ENCODE results near the gene MS4A15. TPM values are rescaled to one million over a fixed set of nuclear protein-coding genes. Genes with fewer than 3 reads are reported as not detected.

Gene MS4A15
- total RNA-seq, 6 donors from 2014 or later = 65.5 to 227 (median 120) TPM

DNA sequence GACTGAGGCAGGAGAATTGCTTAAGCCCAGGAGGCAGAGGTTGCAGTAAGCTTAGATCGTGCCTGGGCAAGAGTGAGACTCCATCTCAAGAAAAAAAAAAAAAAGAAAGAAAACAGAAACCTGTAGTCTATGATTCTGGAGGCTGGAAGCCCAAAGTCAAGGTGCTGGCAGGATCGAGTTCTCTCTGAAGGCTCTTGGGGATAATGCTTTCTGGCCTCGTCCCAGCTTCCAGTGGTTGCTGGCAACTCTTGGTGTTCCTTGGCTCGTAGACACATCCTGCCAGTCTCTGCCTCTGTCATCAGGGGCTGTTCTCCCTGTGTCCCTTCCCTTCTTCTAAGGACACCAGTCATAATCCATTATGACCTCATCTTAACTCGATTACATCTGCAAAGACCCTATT, 68.5 kb downstream of the MS4A15 start:
- ATAC-seq (ENCODE audit: low FRiP score in 2 of 2) = no peak
- H3K36me3 ChIP-seq = no peaks in the 10 kb centered on the region
- WGBS, 2 donors = 80 to 86% methylated on average over 5 of the region's 5 CpGs

DNA sequence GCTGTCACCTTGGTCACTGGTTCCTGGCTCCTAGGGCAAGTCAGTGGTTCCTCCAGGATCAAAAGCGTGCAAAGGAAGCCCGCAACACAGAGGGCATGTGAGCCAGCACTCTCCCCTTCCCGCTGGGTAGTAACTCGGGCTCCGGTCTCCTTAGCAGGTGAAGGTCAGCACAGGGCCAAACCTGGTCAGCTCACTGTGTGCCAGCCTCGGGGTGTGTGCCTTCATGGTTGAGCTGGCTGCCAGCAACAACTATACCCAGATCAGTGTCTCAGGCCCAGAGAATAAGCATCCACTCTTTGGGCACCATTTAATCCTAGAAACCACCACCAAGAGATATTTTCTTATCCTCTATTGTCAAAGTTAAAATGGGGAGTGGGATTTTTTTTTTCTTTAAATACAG, 69.1 kb downstream of the MS4A15 start:
- TF ChIP-seq POLR2A (IDR thresholded peaks at IDR 0.05) (no peak), POLR2AphosphoS5 (IDR thresholded peaks at IDR 0.05) (no peak)
- TF ChIP-seq, protein P1, sequence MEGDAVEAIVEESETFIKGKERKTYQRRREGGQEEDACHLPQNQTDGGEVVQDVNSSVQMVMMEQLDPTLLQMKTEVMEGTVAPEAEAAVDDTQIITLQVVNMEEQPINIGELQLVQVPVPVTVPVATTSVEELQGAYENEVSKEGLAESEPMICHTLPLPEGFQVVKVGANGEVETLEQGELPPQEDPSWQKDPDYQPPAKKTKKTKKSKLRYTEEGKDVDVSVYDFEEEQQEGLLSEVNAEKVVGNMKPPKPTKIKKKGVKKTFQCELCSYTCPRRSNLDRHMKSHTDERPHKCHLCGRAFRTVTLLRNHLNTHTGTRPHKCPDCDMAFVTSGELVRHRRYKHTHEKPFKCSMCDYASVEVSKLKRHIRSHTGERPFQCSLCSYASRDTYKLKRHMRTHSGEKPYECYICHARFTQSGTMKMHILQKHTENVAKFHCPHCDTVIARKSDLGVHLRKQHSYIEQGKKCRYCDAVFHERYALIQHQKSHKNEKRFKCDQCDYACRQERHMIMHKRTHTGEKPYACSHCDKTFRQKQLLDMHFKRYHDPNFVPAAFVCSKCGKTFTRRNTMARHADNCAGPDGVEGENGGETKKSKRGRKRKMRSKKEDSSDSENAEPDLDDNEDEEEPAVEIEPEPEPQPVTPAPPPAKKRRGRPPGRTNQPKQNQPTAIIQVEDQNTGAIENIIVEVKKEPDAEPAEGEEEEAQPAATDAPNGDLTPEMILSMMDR (IDR thresholded peaks at IDR 0.05) = no peak
- no peak overlapping the region for H3K27ac ChIP-seq
- H3K9me3 ChIP-seq = no peaks in the 10 kb centered on the region
- H3K36me3 ChIP-seq = no peaks in the 10 kb centered on the region
- no peak overlapping the region for H3K4me3 ChIP-seq
- peaks cover 0 to 9% (median 2%) of the 10 kb centered on the region in 4 donors for H3K4me1 ChIP-seq
- ATAC-seq (ENCODE audit: low FRiP score in 2 of 2) (no peak), DNase-seq (no peak)
- H3K27me3 ChIP-seq = peaks cover 0 to 2% (median 0%) of the 10 kb centered on the region in 4 donors
- 76 to 96% methylated on average over 4 to 5 of the region's 6 CpGs for WGBS, 2 donors

More for the DNA sequence above, 68.5 kb downstream of the MS4A15 start:
- no peaks in the 10 kb centered on the region for H3K9me3 ChIP-seq
- H3K4me3 ChIP-seq = no peak overlapping the region
- peaks cover 0 to 2% (median 0%) of the 10 kb centered on the region in 4 donors for H3K27me3 ChIP-seq
- no peak overlapping the region for H3K27ac ChIP-seq
- no peak for DNase-seq
- H3K4me1 ChIP-seq = peaks cover 0 to 9% (median 2%) of the 10 kb centered on the region in 4 donors
- TF ChIP-seq POLR2A (IDR thresholded peaks at IDR 0.05) (no peak), POLR2AphosphoS5 (IDR thresholded peaks at IDR 0.05) (no peak), EP300 (IDR thresholded peaks at IDR 0.05) (no peak)
- TF ChIP-seq, protein P1 (IDR thresholded peaks at IDR 0.05) = no peak

Other genes with a start within 250 kb of the MS4A15 start
- not detected for gene MS4A13, start 241.5 kb upstream of the MS4A15 start, total RNA-seq
- gene MS4A8, start 57.3 kb upstream of the MS4A15 start, total RNA-seq = 10 to 100 TPM in 4 of 6 donors, 1 to 10 TPM in 1, not detected in 1; 3.7 to 82.9 (median 15.5) TPM
- not detected for gene MS4A18, start 32.1 kb upstream of the MS4A15 start, total RNA-seq
- not detected for gene MS4A10, start 28.5 kb downstream of the MS4A15 start, total RNA-seq
- 10 to 100 TPM in 5 of 6 donors, 1 to 10 TPM in 1; 9.0 to 25.1 (median 17.9) TPM for gene CCDC86, start 85.2 kb downstream of the MS4A15 start, total RNA-seq
- 1 to 10 TPM in 3 of 6 donors, under 1 TPM in 1, not detected in 2; 0.49 to 1.5 (median 1.1) TPM for gene PTGDR2, start 99.1 kb downstream of the MS4A15 start, total RNA-seq
- not detected for gene ZP1, start 110.7 kb downstream of the MS4A15 start, total RNA-seq
- 10 to 100 TPM; 10.5 to 72.8 (median 55.1) TPM for gene PRPF19, start 149.7 kb downstream of the MS4A15 start, total RNA-seq
- gene TMEM109, start 157.3 kb downstream of the MS4A15 start, total RNA-seq = 100 to 1,000 TPM in 5 of 6 donors, 10 to 100 TPM in 1; 27.2 to 153 (median 129) TPM
- gene TMEM132A, start 167.6 kb downstream of the MS4A15 start, total RNA-seq = 10 to 100 TPM in 2 of 6 donors, 1 to 10 TPM in 4; 3.6 to 18.2 (median 9.4) TPM
- gene SLC15A3, start 195.3 kb downstream of the MS4A15 start, total RNA-seq = 100 to 1,000 TPM in 4 of 6 donors, 10 to 100 TPM in 2; 29.5 to 186 (median 115) TPM
- 10 to 100 TPM in 2 of 6 donors, 1 to 10 TPM in 4; 3.8 to 27.2 (median 5.3) TPM for gene CD6, start 214.8 kb downstream of the MS4A15 start, total RNA-seq

Measured in upper lobe of left lung (tissue), 6 donors.